HL-60 (cell line): ENCODE data around the gene CCDC97.

Experiments used
- DNase-seq, 2 experiments: peaks; one replicate each; pipeline ENCODE4 v3.0.0-alpha.2; 2010 to 2020; ENCODE audit warnings: low read depth in 1 of 2, low spot score in 1 of 2
- H3K27ac ChIP-seq: fragments of 250-450 bp; sonication (Bioruptor Pico); replicated peaks from 2 replicates; pipeline ENCODE4 v1.5.1; 2020; ENCODE audit warnings: mild to moderate bottlenecking, moderate library complexity
- H3K27me3 ChIP-seq: fragments of 250-450 bp; sonication (Bioruptor Pico); 2 replicates; pipeline ENCODE4 v1.5.1; 2021; ENCODE audit warnings: mild to moderate bottlenecking, moderate library complexity; ENCODE audit not compliant: insufficient read depth, poor library complexity, severe bottlenecking
- H3K4me3 ChIP-seq: replicated peaks from 2 replicates; pipeline ENCODE4 v1.5.1; 2011; ENCODE audit warnings: mild to moderate bottlenecking, control low read depth, low read length; ENCODE audit not compliant: insufficient read depth
- GABPA ChIP-seq: IDR thresholded peaks from 2 replicates; pipeline ENCODE4 v1.6.1; 2012; ENCODE audit warnings: low read depth
- POLR2AphosphoS5 ChIP-seq: IDR thresholded peaks from 2 replicates; pipeline ENCODE4 v1.6.1; 2012; ENCODE audit warnings: low read depth
- SPI1 ChIP-seq: IDR thresholded peaks from 2 replicates; pipeline ENCODE4 v1.6.1; 2012; ENCODE audit warnings: low read depth, mild to moderate bottlenecking, borderline replicate concordance
- TF ChIP-seq, protein P1 (sequence below): IDR thresholded peaks from 2 replicates; pipeline ENCODE4 v1.6.1; 2012; ENCODE audit warnings: low read depth; ENCODE audit not compliant: insufficient replicate concordance
- TF ChIP-seq, protein P2 (sequence below): IDR thresholded peaks from one replicate; pipeline ENCODE4 v1.5.1; 2011; ENCODE audit warnings: low read length, control low read depth, inconsistent platforms; ENCODE audit not compliant: insufficient read depth

CCDC97 gene

DNA sequence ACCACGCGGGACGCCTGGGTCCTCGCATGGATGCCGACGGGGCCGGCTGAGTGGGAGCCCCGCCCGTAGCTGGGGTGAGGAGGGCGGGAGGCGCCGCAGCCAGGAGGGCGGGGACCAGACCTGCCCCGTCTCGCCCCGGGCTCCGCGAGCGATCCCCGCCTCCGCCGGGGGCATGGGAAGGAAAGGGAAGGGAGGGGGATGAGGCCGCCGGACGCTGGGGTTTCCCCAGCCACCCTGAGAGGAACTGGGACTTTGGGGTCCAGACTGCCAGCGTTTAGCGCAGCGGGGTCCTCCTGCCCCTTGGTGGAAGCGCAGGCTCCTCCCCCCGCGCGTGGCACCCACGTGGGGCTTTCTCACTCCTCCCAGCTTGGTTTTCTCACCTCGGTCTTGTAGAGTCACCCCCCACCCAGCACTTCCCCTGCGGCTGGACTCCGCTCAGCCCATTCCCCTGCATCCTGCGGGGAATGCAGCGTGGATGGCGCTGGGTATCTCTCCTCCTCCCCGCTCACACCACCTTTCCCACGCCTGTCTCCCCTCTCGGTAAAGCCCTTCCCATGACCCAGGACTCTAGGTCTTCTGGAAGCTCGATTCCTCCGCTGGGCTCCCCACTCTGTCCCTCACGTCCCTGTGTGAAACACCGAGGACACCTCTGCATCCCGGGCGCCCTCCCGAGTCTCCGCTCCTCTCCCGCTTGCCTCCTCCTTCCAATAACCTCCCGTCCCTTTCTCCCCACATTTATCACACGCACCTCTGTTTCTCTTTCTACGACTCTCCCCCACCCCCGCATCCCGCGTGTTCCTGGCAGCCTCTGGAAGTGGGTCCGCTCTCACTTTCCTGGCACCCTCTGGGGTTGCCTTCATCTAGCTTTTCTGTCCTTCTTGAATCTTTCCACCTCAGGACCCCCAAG, 41.6 kb downstream of the CCDC97 start:
- TF ChIP-seq GABPA (no peak), SPI1 (peak; percentile 68; the same call in 1 of the 2 replicates)
- TF ChIP-seq, protein P1, sequence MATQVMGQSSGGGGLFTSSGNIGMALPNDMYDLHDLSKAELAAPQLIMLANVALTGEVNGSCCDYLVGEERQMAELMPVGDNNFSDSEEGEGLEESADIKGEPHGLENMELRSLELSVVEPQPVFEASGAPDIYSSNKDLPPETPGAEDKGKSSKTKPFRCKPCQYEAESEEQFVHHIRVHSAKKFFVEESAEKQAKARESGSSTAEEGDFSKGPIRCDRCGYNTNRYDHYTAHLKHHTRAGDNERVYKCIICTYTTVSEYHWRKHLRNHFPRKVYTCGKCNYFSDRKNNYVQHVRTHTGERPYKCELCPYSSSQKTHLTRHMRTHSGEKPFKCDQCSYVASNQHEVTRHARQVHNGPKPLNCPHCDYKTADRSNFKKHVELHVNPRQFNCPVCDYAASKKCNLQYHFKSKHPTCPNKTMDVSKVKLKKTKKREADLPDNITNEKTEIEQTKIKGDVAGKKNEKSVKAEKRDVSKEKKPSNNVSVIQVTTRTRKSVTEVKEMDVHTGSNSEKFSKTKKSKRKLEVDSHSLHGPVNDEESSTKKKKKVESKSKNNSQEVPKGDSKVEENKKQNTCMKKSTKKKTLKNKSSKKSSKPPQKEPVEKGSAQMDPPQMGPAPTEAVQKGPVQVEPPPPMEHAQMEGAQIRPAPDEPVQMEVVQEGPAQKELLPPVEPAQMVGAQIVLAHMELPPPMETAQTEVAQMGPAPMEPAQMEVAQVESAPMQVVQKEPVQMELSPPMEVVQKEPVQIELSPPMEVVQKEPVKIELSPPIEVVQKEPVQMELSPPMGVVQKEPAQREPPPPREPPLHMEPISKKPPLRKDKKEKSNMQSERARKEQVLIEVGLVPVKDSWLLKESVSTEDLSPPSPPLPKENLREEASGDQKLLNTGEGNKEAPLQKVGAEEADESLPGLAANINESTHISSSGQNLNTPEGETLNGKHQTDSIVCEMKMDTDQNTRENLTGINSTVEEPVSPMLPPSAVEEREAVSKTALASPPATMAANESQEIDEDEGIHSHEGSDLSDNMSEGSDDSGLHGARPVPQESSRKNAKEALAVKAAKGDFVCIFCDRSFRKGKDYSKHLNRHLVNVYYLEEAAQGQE, result no peak
- no peaks in the 10 kb centered on the region for H3K27me3 ChIP-seq
- H3K27ac ChIP-seq, result peak overlapping the region; percentile 77
- peak overlapping the region; percentile 91 for H3K4me3 ChIP-seq
- DNase-seq, result peak; percentile 61 to 87

DNA sequence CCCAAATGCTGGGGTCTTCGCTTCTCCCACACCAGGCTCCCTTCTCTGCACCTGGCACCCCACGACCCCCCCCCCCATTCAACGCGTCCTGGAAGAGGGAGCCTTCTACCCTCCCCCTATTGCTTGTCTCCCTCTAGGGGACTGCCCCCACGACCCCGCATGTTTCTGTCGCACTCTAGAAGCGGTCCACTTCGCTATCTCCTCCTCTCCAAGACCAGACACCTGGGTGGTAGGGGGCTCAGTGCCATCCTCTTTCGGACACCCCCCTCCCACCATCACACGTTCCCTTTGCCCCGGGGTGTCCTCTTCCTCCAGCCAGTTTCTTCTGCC, 42.3 kb downstream of the CCDC97 start:
- Histone ChIP-seq H3K27ac (peak overlapping the region; percentile 77), H3K27me3 (no peaks in the 10 kb centered on the region), H3K4me3 (peak overlapping the region; percentile 91)
- no peak for TF ChIP-seq GABPA
- TF ChIP-seq POLR2AphosphoS5, result no peak
- TF ChIP-seq, protein P2, sequence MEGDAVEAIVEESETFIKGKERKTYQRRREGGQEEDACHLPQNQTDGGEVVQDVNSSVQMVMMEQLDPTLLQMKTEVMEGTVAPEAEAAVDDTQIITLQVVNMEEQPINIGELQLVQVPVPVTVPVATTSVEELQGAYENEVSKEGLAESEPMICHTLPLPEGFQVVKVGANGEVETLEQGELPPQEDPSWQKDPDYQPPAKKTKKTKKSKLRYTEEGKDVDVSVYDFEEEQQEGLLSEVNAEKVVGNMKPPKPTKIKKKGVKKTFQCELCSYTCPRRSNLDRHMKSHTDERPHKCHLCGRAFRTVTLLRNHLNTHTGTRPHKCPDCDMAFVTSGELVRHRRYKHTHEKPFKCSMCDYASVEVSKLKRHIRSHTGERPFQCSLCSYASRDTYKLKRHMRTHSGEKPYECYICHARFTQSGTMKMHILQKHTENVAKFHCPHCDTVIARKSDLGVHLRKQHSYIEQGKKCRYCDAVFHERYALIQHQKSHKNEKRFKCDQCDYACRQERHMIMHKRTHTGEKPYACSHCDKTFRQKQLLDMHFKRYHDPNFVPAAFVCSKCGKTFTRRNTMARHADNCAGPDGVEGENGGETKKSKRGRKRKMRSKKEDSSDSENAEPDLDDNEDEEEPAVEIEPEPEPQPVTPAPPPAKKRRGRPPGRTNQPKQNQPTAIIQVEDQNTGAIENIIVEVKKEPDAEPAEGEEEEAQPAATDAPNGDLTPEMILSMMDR, result no peak
- peak; percentile 49; the same call in 1 of the 2 replicates for TF ChIP-seq SPI1
- DNase-seq, result no peak

DNA sequence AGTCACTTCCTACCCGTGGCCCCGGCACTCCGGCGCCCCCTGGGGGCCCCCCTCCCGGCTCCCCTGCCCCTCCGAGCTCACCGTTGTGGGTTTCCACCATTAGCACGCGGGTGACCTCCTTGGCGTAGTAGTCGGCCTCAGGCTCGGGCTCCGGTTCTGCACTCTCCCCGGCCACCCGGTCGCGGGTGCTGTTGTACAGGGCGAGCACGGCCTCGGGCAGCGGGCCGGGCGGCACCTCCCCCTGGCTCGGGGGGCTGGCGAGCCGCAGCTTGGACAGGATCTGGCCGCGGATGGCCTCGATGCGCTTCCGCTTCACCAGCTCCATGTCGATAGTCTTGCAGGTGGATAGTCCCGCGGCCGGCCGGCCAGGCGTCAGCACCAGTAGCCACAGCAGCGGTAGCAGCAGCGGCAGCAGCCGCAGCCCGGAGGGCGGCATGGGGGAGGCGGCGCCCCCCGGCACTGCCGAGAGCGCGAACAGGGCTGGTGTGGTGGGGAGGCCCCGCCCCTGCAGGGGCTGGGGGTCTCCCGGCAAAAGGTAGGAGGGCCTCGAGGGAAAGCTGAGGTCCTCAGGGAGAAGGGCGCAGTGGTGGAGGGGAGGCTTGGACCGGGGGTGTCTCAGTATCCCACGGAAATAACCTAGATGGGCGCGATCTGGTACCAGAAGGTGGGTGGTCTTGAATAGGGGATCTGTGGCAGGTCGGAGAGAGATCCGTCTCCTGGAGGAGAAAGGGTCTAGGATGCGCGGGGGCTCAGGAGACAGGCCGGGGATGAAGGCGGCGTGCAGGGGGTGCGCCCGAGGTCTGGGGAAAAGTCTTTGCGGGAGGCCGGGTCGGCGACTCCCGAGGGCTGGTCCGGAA, 42.9 kb downstream of the CCDC97 start:
- H3K27ac ChIP-seq, result peak overlapping the region; percentile 77
- DNase-seq, result peak; percentile 70 to 82
- H3K4me3 ChIP-seq, result peak overlapping the region; percentile 91
- H3K27me3 ChIP-seq, result no peaks in the 10 kb centered on the region
- TF ChIP-seq POLR2AphosphoS5, result peak; percentile 52; the same call in 1 of the 2 replicates
- no peak for TF ChIP-seq GABPA
- no peak for TF ChIP-seq SPI1
- TF ChIP-seq, protein P2, result peak; percentile 48
- TF ChIP-seq, protein P1, result no peak
